GM19099 (cell line): Measurements from ENCODE around the gene GPR26.

Source experiments
- POLR2A ChIP-seq: IDR thresholded peaks from 3 replicates; pipeline ENCODE4 v1.6.1; 2011; ENCODE audit warnings: low read depth; ENCODE audit not compliant: insufficient read length; ENCODE audit errors: extremely low read depth

GPR26 gene

DNA sequence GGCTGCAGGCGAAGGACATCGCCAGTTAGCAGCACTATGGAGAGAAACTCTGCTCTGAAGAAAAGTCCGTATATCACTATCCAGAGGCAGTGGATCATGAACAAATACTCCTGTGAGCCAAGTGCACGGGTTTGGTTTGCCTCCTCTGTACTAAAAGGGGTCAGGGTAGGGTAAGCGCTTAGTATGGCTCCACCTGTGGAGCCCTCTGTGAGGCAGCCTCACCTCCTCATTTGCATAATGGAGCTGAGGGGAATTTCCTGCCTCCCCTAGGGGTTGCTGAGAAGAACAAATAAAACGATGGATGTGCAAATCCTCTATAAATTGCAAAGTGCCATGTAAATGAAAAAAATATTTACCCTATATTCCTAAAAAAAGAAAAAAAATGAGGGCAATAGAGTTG, 63.4 kb downstream of the GPR26 start:
- no peak for TF ChIP-seq POLR2A

DNA sequence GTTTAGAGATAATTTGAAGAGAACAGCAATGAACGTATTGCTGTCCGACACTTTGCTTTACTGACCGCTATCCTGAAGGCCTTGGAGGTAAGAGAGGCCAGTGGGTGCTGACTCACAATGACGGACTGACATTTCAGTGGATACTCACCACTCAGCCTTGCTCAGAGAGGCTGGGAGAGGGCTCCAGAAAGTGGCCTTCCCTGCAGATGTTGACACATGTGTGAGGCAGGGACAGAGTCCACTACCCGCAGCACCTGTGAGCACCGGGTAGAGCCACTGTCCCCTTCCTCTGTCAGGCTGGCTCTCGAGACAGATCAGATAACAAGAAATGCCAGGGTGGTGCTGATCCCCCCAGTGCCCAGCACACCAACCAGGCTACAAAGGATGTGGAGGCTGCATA, 75.0 kb downstream of the GPR26 start:
- TF ChIP-seq POLR2A: no peak

DNA sequence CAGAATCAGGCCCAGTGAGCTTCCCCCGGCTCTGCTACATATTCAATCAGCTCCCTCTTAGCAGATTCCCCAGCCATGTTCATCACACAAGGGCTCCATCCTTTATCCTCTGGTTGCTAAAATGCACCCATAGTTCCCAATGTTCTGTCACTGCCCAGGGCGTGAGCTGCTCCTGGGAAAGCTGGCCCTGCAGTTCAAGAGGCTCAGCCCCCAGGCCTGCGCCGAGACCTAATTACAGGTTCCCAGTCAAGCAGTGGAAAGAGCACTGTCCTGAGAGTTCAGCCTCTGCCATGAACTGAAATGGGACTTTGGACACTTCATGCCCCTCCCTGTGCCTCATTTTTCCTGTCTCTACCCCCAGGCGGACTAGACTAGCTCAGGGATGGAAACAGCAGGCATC, 75.6 kb downstream of the GPR26 start:
- TF ChIP-seq POLR2A: no peak

DNA sequence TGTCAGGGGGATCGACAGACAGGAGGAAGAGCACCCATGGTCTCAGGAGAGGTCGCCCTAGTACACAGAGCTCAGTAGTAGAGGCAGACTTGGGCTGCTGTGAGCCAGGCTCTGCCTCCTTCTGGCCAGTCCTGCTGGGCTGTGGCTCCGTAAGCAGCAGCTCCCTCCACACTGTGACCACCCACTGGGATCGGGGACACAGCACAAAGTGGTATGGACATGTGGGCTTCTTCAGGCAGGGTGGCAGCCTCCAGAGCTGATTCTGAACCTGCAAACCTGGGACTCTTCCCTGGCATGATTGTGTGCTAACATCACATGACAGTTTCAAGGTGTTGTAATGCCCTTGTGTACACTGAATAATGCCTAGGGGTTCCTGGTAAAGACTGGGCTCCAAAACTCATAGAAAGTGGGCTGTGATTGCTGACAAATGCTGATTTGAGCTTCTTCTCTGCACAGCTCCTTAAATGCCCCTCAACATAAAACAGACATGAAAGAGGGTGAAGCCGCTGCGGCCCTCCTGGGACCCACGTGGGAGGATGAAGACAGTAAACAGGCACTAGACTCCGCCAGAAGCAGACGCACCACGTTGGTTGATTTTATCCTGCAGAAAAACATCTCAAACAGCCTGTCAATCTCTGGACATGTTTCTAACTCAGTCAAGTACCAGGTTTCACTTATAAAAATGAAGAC, 76.7 kb downstream of the GPR26 start:
- no peak for TF ChIP-seq POLR2A

DNA sequence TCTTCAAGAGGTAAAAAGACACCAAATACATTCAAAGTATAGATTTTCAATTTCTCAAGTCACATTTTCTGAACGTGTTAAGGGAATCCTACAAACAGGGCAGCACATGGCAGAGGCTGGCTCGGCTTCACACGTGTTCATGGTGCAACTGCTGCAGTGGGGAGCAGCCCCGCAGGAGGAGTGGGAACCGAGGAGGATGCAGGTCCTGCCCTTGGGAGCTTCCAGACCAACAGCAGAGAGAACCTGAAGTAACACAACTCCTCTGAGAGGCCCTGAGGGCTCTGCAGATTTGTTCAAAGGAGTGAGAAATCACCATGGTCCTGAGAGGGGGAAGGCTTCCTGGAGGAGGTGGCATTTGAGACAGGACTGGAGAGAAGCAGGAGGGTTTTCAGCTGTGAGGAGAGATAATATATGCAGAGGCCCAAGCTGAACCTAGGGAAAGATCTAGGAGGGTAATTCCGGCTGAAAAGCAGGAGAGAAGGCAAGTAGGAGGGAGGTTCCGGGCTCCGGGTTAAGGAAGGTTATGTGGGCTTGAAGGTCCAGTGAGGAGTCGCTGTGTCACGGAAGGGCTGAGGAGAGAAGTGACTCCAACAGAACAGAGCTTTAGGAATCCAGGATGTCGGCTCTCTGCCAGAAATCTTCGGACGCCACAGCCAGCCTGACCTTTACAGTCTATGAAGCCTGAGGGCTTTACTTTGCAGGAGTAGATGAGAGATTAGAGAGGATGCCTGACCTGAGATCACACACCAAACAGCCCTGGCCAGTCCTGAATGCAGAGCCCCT, 77.5 kb downstream of the GPR26 start:
- TF ChIP-seq POLR2A: no peak

DNA sequence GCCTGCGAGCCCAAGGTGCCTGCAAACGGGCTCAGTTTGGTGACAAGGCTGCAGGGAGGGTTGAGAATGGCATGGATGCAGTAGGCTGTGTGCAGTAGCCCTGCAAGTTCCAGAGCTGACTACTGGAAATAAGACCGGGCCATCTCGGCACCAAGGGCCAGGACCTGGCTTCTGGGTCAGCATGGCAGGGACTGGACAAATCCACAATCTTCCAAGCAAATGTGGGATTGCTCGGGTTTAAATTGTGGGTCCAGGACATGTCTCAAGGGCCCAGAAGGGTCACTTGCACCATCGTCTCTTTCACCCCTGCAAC, 78.0 kb downstream of the GPR26 start:
- TF ChIP-seq POLR2A: no peak
